Tibial nerve (tissue), 4 donors: ENCODE data around the gene CACNG5. TPM values are rescaled to one million over a fixed set of nuclear protein-coding genes. Genes with fewer than 3 reads are reported as not detected.
A peak's percentile ranks its signal among the peaks of the same experiment; 100 is the strongest.
"Not testable (repeated sequence)": the region's sequence is repeated elsewhere in the genome, so short reads cannot be mapped to it uniquely, and the experiment has no call there.

Source experiments
- DNase-seq, 2 donors: peaks; one replicate each; pipeline ENCODE4 v3.0.0-alpha.2; 2019; ENCODE audit warnings: low spot score in 2 of 2
- H3K27ac ChIP-seq, 4 donors: fragments of 200-600 bp; sonication (generic) in 3 of 4; one replicate each; pipeline ENCODE4 v1.5.1; 2017 to 2019; ENCODE audit warnings: mild to moderate bottlenecking in 1 of 4
- H3K27me3 ChIP-seq, 2 donors: fragments of 200-600 bp; sonication (generic) in 1 of 2; one replicate each; pipeline versions ENCODE4 v1.5.1 to v1.6.0; 2017 to 2019
- H3K36me3 ChIP-seq, 3 donors: fragments of 200-600 bp; sonication (generic); one replicate each; pipeline ENCODE4 v1.5.1; 2018 to 2019
- H3K4me1 ChIP-seq, 4 donors: fragments of 200-600 bp; sonication (generic) in 3 of 4; one replicate each; pipeline ENCODE4 v1.5.1; 2017 to 2019
- H3K4me3 ChIP-seq, 4 donors: fragments of 200-600 bp; sonication (generic) in 3 of 4; one replicate each; pipeline ENCODE4 v1.5.1; 2017 to 2019; ENCODE audit warnings: mild to moderate bottlenecking in 1 of 4, moderate library complexity in 1 of 4
- H3K9me3 ChIP-seq, 4 donors: fragments of 200-600 bp; sonication (generic) in 3 of 4; one replicate each; pipeline ENCODE4 v1.5.1; 2017 to 2019
- CTCF ChIP-seq, 5 experiments: fragments of 200-600 bp in 3 of 5; fragments of 450-650 bp in 2 of 5; sonication (generic) in 3 of 5; IDR thresholded peaks; one replicate each; pipeline ENCODE4 v1.5.1; 2016 to 2019; ENCODE audit warnings: antibody characterized with exemption in 5 of 5, mild to moderate bottlenecking in 3 of 5, moderate library complexity in 2 of 5
- EP300 ChIP-seq, 2 donors: sonication (generic); formaldehyde crosslinking; IDR thresholded peaks; one replicate each; pipeline ENCODE4 v1.6.1; 2017; ENCODE audit warnings: antibody characterized with exemption in 2 of 2, mild to moderate bottlenecking in 1 of 2
- POLR2A ChIP-seq, 2 donors: fragments of 450-650 bp; IDR thresholded peaks; one replicate each; pipeline ENCODE4 v1.6.1; 2017; ENCODE audit warnings: antibody characterized with exemption in 2 of 2, mild to moderate bottlenecking in 2 of 2, moderate library complexity in 2 of 2
- WGBS, 2 donors: methylation state at CpG; one replicate each; pipeline ENCODE4 v1.1.5; 2018; 5-methylcytosine and 5-hydroxymethylcytosine counted together
- total RNA-seq, 4 donors: library from RNA; depleted of rRNA; stranded (reverse); fragments of >200 nt; gene quantifications; one replicate each; pipeline ENCODE4 v1.1.0, GENCODE V29; 2016

The CACNG5 gene
- total RNA-seq, 4 donors from 2014 or later: not detected

GRCh38 chr17:66897141-66897540, 62.2 kb downstream of the CACNG5 start:
- no peak for DNase-seq
- TF ChIP-seq CTCF (IDR thresholded peaks at IDR 0.05) (no peak), POLR2A (IDR thresholded peaks at IDR 0.05) (no peak), EP300 (IDR thresholded peaks at IDR 0.05) (no peak)

GRCh38 chr17:66898536-66898935, 63.6 kb downstream of the CACNG5 start:
- H3K27me3 ChIP-seq: no peaks in the 10 kb centered on the region
- TF ChIP-seq EP300 (IDR thresholded peaks at IDR 0.05) (no peak), POLR2A (IDR thresholded peaks at IDR 0.05) (no peak), CTCF (IDR thresholded peaks at IDR 0.05) (no peak)
- no peak for DNase-seq

More at GRCh38 chr17:66897141-66897540, 62.2 kb downstream of the CACNG5 start:
- H3K27me3 ChIP-seq: no peaks in the 10 kb centered on the region
- no peaks in the 10 kb centered on the region for H3K4me1 ChIP-seq
- no peaks in the 10 kb centered on the region for H3K36me3 ChIP-seq
- no peak overlapping the region for H3K27ac ChIP-seq
- WGBS, 2 donors: 53 to 55% methylated on average over 9 of the region's 9 CpGs
- H3K9me3 ChIP-seq: no peaks in the 10 kb centered on the region
- no peak overlapping the region for H3K4me3 ChIP-seq

GRCh38 chr17:66900126-66901010, 65.5 kb downstream of the CACNG5 start:
- no peaks in the 10 kb centered on the region for H3K9me3 ChIP-seq
- TF ChIP-seq POLR2A (IDR thresholded peaks at IDR 0.05) (no peak), EP300 (IDR thresholded peaks at IDR 0.05) (no peak), CTCF (IDR thresholded peaks at IDR 0.05) (peak in 3 of 5 experiments; percentile 15 to 27 (median 22))
- no peak for DNase-seq
- no peak overlapping the region for H3K4me3 ChIP-seq
- H3K36me3 ChIP-seq: no peaks in the 10 kb centered on the region
- H3K4me1 ChIP-seq: peaks cover 0 to 19% (median 4%) of the 10 kb centered on the region in 4 donors
- WGBS, 2 donors: 50 to 56% methylated on average over 9 of the region's 9 CpGs
- no peak overlapping the region for H3K27ac ChIP-seq
- no peaks in the 10 kb centered on the region for H3K27me3 ChIP-seq

More at GRCh38 chr17:66898536-66898935, 63.6 kb downstream of the CACNG5 start:
- Histone ChIP-seq H3K36me3 (no peaks in the 10 kb centered on the region), H3K27ac (no peak overlapping the region), H3K4me1 (peaks cover 0 to under 1% (median 0%) of the 10 kb centered on the region in 4 donors), H3K9me3 (no peaks in the 10 kb centered on the region), H3K4me3 (no peak overlapping the region)
- 89 to 90% methylated on average over 6 to 10 of the region's 10 CpGs for WGBS, 2 donors

GRCh38 chr17:66903296-66903695, 68.4 kb downstream of the CACNG5 start:
- not testable (repeated sequence) for DNase-seq, H3K9me3 ChIP-seq, H3K36me3 ChIP-seq, H3K4me3 ChIP-seq, H3K27me3 ChIP-seq, H3K27ac ChIP-seq
- WGBS, 2 donors: 87 to 88% methylated on average over 6 of the region's 6 CpGs
- peaks cover 0 to 23% (median 4%) of the 10 kb centered on the region in 4 donors for H3K4me1 ChIP-seq

- Histone ChIP-seq H3K9me3 (no peaks in the 10 kb centered on the region), H3K27me3 (no peaks in the 10 kb centered on the region), H3K4me1 (peaks cover 0 to 23% (median 4%) of the 10 kb centered on the region in 4 donors), H3K27ac (no peak overlapping the region), H3K4me3 (no peak overlapping the region), H3K36me3 (no peaks in the 10 kb centered on the region)
- DNase-seq: no peak
- 71 to 75% methylated on average over 10 of the region's 10 CpGs for WGBS, 2 donors
- no peak for TF ChIP-seq EP300 (IDR thresholded peaks at IDR 0.05)
- TF ChIP-seq CTCF (IDR thresholded peaks at IDR 0.05): no peak
- TF ChIP-seq POLR2A (IDR thresholded peaks at IDR 0.05): no peak
Measured at GRCh38 chr17:66903781-66904180, 68.9 kb downstream of the CACNG5 start.
